ENCODE results near the gene CYBB.

DNA sequence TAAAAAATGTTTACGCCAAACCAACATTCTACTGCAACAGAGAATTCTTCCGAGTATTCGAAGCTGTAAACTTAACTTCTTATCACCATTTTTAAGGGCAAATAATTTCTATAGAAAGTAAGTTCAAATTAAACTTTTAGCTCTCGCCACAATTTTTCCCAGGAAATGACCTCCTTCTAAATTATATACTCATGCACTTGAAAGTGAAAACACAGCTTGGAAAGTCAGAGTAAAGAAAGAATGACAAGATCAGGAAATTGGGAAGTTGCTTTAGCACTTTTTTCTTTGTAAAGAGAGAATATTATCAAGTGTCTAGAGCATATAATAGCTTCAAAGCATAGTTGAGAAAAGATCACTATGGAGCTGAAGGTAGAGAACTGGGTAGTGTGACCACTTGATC, 1.2 kb downstream of the CYBB start:
- TF ChIP-seq CTCF (IDR thresholded peaks at IDR 0.05) (no peak), POLR2A (IDR thresholded peaks at IDR 0.05) (no peak)
